PC-9 (cell line): ENCODE results near the gene GRID2.

Experiments used
- EZH2 ChIP-seq: fragments of 200-600 bp; sonication (generic); IDR thresholded peaks from 2 replicates; pipeline ENCODE4 v1.8.0; 2017; ENCODE audit warnings: antibody characterized with exemption, low read depth
- TF ChIP-seq, protein P1 (sequence below): fragments of 200-600 bp; sonication (generic); conservative IDR thresholded peaks from 2 replicates; pipeline ENCODE4 v1.6.1; 2017; ENCODE audit warnings: mixed run types, antibody characterized with exemption, mild to moderate bottlenecking, moderate library complexity

DNA sequence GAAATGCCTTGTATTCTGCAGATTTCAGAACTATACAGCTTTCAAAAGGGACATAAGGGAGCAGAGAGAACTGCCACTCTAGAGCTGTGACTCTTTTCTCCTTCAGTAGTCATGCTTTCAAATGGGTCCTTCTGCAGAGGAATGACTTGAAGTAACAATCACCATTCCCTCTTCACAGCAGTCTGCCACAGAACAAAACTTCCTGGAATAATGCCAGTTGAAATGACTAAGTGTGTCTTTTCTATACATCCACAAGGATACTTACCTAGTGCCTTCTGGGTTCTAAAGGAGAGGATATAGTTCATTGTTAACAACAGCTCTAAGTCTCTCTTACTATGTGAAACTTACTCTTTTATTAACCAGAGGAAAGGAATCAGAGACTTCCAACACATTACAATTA is 1009.4 kb downstream of the GRID2 start:
- TF ChIP-seq, protein P1, sequence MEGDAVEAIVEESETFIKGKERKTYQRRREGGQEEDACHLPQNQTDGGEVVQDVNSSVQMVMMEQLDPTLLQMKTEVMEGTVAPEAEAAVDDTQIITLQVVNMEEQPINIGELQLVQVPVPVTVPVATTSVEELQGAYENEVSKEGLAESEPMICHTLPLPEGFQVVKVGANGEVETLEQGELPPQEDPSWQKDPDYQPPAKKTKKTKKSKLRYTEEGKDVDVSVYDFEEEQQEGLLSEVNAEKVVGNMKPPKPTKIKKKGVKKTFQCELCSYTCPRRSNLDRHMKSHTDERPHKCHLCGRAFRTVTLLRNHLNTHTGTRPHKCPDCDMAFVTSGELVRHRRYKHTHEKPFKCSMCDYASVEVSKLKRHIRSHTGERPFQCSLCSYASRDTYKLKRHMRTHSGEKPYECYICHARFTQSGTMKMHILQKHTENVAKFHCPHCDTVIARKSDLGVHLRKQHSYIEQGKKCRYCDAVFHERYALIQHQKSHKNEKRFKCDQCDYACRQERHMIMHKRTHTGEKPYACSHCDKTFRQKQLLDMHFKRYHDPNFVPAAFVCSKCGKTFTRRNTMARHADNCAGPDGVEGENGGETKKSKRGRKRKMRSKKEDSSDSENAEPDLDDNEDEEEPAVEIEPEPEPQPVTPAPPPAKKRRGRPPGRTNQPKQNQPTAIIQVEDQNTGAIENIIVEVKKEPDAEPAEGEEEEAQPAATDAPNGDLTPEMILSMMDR, result no peak
- TF ChIP-seq EZH2, result no peak
